Activated CD4-positive, alpha-beta T cell treated with anti-CD3 and anti-CD28 coated beads for 36 hours (primary cell): Measurements from ENCODE around the gene CRACR2A. TPM values are rescaled to one million over a fixed set of nuclear protein-coding genes. Genes with fewer than 3 reads are reported as not detected.

Experiments
- ATAC-seq: fragments of 200-7000 bp; cut with Tn5 transposase; one replicate; pipeline ENCODE4 v1.10.0; 2021; ENCODE audit warnings: mild to moderate bottlenecking, moderate library complexity
- CTCF ChIA-PET: fragments of 350-600 bp; sonication (Branson Sonifier 250); formaldehyde crosslinking; loops from one replicate; lab custom pipeline; 2021; ENCODE audit warnings: antibody characterized with exemption; lab: Charles Lee
- POLR2A ChIA-PET: fragments of 350-600 bp; sonication (Branson Sonifier 250); formaldehyde crosslinking; loops from one replicate; lab custom pipeline; 2021; ENCODE audit warnings: antibody characterized with exemption, inconsistent platforms; lab: Charles Lee
- DNase-seq: peaks from one replicate; pipeline ENCODE4 v3.0.0-alpha.2; 2020
- H3K27ac Mint-ChIP-seq: one replicate; pipeline ENCODE4 v1.8.0; 2021; ENCODE audit warnings: mixed read lengths
- H3K27me3 Mint-ChIP-seq: one replicate; pipeline ENCODE4 v1.8.0; 2021; ENCODE audit warnings: mixed read lengths
- H3K36me3 Mint-ChIP-seq: one replicate; pipeline ENCODE4 v1.8.0; 2021; ENCODE audit warnings: low read depth, mixed read lengths
- H3K4me1 Mint-ChIP-seq: one replicate; pipeline ENCODE4 v1.8.0; 2021; ENCODE audit warnings: mixed read lengths
- H3K4me3 Mint-ChIP-seq: one replicate; pipeline ENCODE4 v1.8.0; 2021; ENCODE audit warnings: mild to moderate bottlenecking, moderate library complexity, mixed read lengths
- H3K9me3 Mint-ChIP-seq: one replicate; pipeline ENCODE4 v1.8.0; 2021; ENCODE audit warnings: low read depth, mixed read lengths
- intact Hi-C, 2 experiments: fragments of 100-400 bp; cut with DNase I in 1 of 2; cut with micrococcal nuclease in 1 of 2; formaldehyde crosslinking; loops; one replicate each; pipeline versions ENCODE4 v1.14.2 to v1.15.1; 2022 to 2024; cut with DNase I, micrococcal nuclease
- total RNA-seq, 2 experiments: library from RNA; stranded (reverse); gene quantifications; one replicate each; pipeline ENCODE4 v1.2.3, GENCODE V29; 2021

The CRACR2A gene
- total RNA-seq, 2 experiments from 2014 or later, result 19.2 to 22.5 TPM

DNA sequence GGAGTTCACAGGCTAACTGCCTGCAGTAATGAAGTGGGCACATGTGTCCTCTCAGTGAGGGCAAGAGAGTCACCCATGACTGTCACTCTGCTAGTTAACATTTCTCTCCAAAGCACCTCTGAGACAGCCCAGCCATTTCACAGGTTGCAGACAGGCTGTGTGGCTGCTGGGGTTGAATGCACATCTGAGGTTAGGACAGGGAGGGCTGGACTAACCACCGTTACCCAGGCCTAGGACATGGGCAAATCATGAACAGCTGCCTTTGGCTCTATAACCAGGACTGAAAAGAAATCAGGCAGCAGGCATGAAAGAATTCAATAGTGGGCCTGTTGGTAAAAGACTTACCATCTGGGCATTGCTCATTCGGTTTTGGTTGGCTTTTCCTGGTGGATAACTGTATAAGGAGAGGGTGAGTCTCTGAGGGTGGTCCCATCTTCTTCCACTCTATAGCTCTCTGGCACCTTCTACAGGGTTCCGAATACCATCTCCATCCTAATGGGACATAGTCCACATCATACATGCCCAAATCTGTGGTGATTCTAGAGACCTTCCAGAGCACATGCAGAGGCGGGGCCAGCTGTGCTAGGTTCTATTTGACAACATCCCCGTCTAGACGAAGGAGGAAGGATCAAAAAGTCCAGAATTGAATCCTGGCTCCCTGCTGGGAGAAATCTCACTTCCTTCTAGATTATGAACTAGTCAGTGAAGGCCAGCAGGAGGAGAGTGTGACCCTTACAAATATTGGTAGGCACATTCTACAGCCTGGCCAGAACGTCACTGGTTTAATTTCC is 10.8 kb downstream of the CRACR2A start:
- ChIA-PET CTCF (interaction anchor here (0.6 to 1.5 kb wide), 4 partner anchors 11 to 523 kb away, joined by 3 to 4 read pairs (median 3); partner anchors contain the start of gene CRACR2A), POLR2A (no interaction called here)
- Mint-ChIP-seq H3K36me3 (peaks cover 43% of the 10 kb centered on the region), H3K4me3 (no peak overlapping the region), H3K27ac (no peak overlapping the region), H3K9me3 (no peaks in the 10 kb centered on the region), H3K4me1 (peaks cover 28% of the 10 kb centered on the region), H3K27me3 (no peaks in the 10 kb centered on the region)
- DNase-seq (no peak), ATAC-seq (no peak)
- intact Hi-C loops, result no loop called here

DNA sequence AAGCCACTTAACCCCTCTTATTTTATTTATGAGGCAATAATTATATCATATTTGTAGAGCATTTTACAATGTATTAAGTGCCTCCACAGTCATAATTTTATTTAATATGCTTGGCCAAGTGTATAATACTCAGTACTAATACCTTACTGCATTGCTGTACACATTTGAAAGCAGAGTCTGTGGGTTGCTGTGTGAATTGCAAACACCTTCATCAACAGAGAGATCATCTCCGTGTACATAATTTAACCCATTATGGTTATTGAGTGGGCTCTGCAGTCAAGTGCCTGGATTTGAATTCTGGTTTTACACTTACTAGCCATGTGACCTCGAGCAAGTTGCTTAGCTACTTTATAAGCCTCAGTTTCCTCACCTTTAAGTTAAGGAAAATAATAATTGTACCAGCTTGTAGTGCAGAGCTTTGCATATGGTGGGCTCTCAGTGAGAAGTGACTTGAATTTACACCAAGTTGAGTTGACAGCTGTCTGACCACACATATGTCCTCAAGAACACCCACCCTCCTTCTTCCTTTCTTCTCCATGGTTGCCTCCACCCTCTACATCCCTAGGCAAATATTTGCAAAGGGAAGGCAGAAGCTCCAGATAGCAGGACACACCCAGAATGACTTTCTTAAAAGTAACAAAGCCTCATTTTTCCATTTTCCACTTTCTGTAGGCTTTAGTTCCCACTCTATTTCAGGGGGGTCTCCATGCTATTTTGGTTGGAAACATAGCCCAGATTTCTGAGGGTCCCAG is 12.3 kb downstream of the CRACR2A start:
- Mint-ChIP-seq H3K27ac (no peak overlapping the region), H3K4me3 (no peak overlapping the region)
- POLR2A ChIA-PET, result no interaction called here

DNA sequence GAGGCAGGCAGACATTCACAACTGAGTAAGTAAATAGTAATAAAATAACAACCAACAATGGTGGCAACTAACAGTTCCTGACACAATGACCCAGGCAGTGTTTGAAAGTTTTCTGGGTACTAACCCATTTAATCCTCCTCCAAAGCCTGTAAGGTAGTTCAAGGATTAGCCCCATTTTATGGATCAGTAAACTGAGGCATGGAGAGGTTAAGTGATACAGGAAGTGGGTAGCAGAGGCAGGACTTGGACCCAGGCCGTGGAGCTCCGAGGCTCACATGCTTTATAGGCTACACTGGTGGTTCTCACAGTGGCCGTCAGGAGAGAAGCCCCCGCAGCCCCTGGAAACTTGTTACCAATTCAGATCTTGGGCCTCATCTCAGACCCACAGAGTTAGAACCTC is 17.5 kb downstream of the CRACR2A start:
- no peak overlapping the region for H3K27ac Mint-ChIP-seq
- DNase-seq (no peak), ATAC-seq (no peak)
- H3K4me1 Mint-ChIP-seq, result peaks cover 9% of the 10 kb centered on the region
- intact Hi-C loops, result no loop called here
- CTCF ChIA-PET, result no interaction called here
- H3K9me3 Mint-ChIP-seq, result no peaks in the 10 kb centered on the region
- H3K36me3 Mint-ChIP-seq, result peaks cover 19% of the 10 kb centered on the region
- H3K4me3 Mint-ChIP-seq, result no peak overlapping the region
- H3K27me3 Mint-ChIP-seq, result no peaks in the 10 kb centered on the region
- POLR2A ChIA-PET, result no interaction called here

More for the DNA sequence above, 12.3 kb downstream of the CRACR2A start:
- CTCF ChIA-PET, result interaction anchor here (0.7 to 1.5 kb wide), 2 partner anchors 12 to 29 kb away, joined by 3 to 4 read pairs; no protein-coding TSS in a partner anchor
- DNase-seq (no peak), ATAC-seq (no peak)
- Mint-ChIP-seq H3K4me1 (peaks cover 24% of the 10 kb centered on the region), H3K9me3 (no peaks in the 10 kb centered on the region), H3K36me3 (peaks cover 29% of the 10 kb centered on the region), H3K27me3 (no peaks in the 10 kb centered on the region)
- intact Hi-C loops, result no loop called here

DNA sequence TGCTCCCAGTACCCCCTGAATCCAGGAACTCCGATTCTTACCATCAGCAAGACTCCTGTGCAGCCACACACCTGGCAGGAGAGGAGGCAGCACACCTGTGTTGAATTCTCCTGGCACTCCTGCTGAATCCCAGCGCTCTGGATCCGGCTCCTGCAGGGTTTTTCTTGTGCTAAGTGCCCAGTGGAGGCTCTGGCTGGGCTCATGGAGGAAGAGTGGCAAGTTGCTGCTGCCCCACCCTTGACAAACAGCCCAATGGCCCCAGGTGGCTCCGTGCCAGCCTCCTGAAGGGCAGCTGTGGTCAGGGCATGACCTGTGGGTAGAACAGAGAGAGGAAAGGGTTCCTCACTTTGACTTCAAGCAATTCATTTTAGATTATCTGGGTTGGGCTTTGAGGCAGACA is 20.0 kb downstream of the CRACR2A start:
- Mint-ChIP-seq H3K4me3 (no peak overlapping the region), H3K27ac (no peak overlapping the region), H3K27me3 (no peaks in the 10 kb centered on the region), H3K4me1 (peaks cover 24% of the 10 kb centered on the region), H3K36me3 (peaks cover 28% of the 10 kb centered on the region), H3K9me3 (no peaks in the 10 kb centered on the region)
- CTCF ChIA-PET, result no interaction called here
- DNase-seq (no peak), ATAC-seq (no peak)
- intact Hi-C loops, result no loop called here
- POLR2A ChIA-PET, result no interaction called here

DNA sequence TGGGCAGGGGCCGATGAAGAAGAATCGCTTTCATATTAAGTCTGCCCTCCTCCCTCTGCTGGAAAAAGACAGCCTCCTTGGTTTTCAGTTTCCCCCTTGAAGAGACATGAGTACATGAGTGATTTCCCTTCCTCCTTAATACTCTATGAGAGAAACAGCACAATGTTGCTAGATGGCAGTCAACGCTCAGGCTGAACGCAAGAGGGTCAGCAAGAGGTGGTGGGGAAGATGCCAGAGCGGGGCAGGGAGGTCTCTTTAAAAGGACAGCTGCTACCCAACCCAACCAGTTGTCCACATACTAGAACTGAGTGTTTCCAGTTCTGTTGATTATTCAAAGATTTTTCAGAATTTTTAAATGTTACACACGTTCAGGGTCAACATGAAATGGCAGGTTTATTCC is 22.8 kb downstream of the CRACR2A start:
- intact Hi-C loops, result no loop called here
- DNase-seq (no peak), ATAC-seq (no peak)
- no peaks in the 10 kb centered on the region for H3K27me3 Mint-ChIP-seq
- no peak overlapping the region for H3K4me3 Mint-ChIP-seq
- ChIA-PET POLR2A (no interaction called here), CTCF (interaction anchor here (0.7 to 1.3 kb wide), 2 partner anchors 73 to 650 kb away, joined by 3 to 4 read pairs; no protein-coding TSS in a partner anchor)
- no peak overlapping the region for H3K27ac Mint-ChIP-seq
- H3K36me3 Mint-ChIP-seq, result peaks cover 39% of the 10 kb centered on the region
- H3K9me3 Mint-ChIP-seq, result no peaks in the 10 kb centered on the region
- peaks cover 37% of the 10 kb centered on the region for H3K4me1 Mint-ChIP-seq

DNA sequence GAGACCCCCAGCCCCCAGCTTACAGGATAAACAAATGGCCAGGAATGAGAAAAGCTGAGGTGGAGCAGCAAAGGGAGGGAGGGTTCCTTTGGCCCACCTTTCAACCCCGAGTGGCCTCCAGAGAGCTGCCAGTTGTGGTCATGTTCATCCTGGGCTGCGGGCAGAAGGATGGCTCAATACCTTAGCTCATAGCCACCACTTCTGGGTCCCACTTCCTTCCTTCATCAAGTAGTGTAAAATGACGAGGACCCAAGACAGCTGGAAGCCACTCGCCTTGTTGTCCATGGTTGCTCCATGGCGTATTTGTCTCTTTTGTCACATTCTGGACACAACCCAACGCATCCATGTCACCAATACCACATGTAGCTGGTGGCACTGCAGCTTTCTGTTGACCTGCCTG is 24.2 kb downstream of the CRACR2A start:
- Mint-ChIP-seq H3K27ac (peak overlapping the region; percentile 73), H3K4me1 (peaks cover 37% of the 10 kb centered on the region), H3K4me3 (no peak overlapping the region), H3K9me3 (no peaks in the 10 kb centered on the region), H3K36me3 (peaks cover 46% of the 10 kb centered on the region), H3K27me3 (no peaks in the 10 kb centered on the region)
- ChIA-PET POLR2A (interaction anchor here (0.8 kb wide), 1 partner anchor 15 kb away, joined by 3 read pairs; no protein-coding TSS in a partner anchor), CTCF (interaction anchor here (1.0 to 1.4 kb wide), 3 partner anchors 13 to 49 kb away, joined by 3 to 4 read pairs (median 3); partner anchors contain the start of gene CRACR2A)
- intact Hi-C loops, result loop anchor here (1.0 to 2.0 kb wide), 2 partner anchors 24 kb away; partner anchors contain the start of gene CRACR2A (in 1 of the 2)
- ATAC-seq (peak; percentile 31), DNase-seq (peak; percentile 45)

DNA sequence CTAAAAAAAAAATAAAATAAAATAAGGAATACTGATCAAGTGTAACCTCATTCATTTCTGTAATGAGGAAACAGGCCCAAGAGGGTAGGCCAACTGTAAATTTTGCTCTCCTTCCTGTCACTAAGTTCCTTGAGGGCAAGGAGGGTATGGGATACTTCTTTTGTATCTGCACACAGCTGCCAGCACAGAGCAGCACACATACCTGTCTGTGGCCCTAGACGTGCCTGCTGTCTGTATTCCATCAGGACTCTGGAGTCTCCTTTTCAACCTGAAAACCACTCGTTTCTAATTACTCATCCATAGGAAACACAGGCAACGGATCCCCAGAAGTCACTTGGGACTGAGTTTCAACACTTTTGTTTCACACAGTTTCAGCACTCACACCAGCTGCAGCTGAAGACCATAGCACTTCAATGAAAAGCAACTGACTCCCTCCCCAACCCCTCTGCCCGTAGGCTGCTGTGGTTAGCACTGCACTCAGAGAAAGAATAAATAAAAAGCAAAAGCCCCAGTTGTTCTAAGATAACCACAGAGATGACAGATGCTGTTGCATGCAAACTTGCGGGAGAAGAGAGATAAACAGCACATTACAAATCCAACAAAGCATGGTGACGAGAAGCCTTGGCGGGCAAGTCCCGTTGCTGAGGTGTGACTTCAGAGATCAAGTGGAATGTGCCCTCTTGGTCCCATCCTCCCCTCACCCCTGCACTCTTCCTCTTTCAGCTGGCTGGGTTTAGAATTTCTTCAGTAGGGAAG is 24.9 kb downstream of the CRACR2A start:
- ChIA-PET POLR2A (interaction anchor here (0.8 kb wide), 1 partner anchor 15 kb away, joined by 3 read pairs; no protein-coding TSS in a partner anchor), CTCF (interaction anchor here (1.0 to 1.4 kb wide), 3 partner anchors 14 to 49 kb away, joined by 3 to 4 read pairs (median 3); partner anchors contain the start of gene CRACR2A)
- ATAC-seq (peak; percentile 87), DNase-seq (peak; percentile 72)
- intact Hi-C loops, result loop anchor here (1.0 to 2.0 kb wide), 2 partner anchors 24 to 25 kb away; partner anchors contain the start of gene CRACR2A (in 1 of the 2)
- H3K27me3 Mint-ChIP-seq, result no peaks in the 10 kb centered on the region
- peaks cover 1% of the 10 kb centered on the region for H3K9me3 Mint-ChIP-seq
- peak overlapping the region; percentile 73 for H3K27ac Mint-ChIP-seq
- H3K4me3 Mint-ChIP-seq, result peak overlapping the region; percentile 7
- H3K36me3 Mint-ChIP-seq, result peaks cover 52% of the 10 kb centered on the region
- peaks cover 37% of the 10 kb centered on the region for H3K4me1 Mint-ChIP-seq

DNA sequence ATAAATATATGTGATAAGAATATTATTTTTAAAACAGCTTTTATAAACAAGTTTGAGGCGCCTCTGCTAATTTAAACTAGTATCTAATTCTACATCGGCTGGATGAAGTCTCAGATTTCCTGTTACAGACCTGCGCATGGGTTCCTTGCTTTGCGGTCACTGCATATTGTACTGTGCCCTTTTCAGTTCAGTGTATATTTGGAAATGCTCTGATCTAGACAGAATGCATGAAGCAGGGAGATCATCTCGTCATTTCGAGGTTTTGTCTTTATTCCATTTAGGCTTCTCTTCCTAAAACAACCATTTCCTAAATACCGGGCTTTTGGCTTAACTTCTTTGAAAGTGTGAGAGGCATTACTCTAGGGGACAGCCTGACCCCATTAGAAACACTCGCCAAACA is 25.6 kb downstream of the CRACR2A start:
- Mint-ChIP-seq H3K36me3 (peaks cover 59% of the 10 kb centered on the region), H3K27ac (peak overlapping the region; percentile 65), H3K4me3 (no peak overlapping the region), H3K27me3 (no peaks in the 10 kb centered on the region), H3K9me3 (peaks cover 8% of the 10 kb centered on the region), H3K4me1 (peaks cover 37% of the 10 kb centered on the region)
- intact Hi-C loops, result no loop called here
- POLR2A ChIA-PET, result no interaction called here
- DNase-seq (peak; percentile 20), ATAC-seq (no peak)
- CTCF ChIA-PET, result interaction anchor here (0.9 kb wide), 1 partner anchor 10 kb away, joined by 4 read pairs; no protein-coding TSS in a partner anchor

DNA sequence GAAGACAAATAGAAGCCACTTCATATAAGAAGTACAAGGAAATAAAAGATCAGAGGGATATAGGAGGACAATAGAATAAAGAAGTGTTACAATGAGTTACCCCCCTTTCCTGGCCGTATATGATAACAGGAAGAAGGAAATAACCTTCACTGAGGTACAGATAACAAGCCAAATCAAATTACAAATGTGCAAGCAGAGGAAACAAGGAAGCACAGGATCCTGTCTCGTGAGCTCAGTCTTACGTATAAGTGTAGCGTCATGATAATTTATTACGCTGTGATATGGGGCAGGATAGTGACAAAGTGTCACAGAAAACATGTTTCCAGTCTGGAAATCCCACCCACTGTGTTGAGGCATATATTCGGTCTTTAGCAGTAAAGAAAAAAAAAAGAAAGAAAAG is 26.5 kb downstream of the CRACR2A start:
- ATAC-seq (no peak), DNase-seq (no peak)
- intact Hi-C loops, result no loop called here
- Mint-ChIP-seq H3K36me3 (peaks cover 63% of the 10 kb centered on the region), H3K27me3 (no peaks in the 10 kb centered on the region), H3K9me3 (peaks cover 8% of the 10 kb centered on the region), H3K4me3 (no peak overlapping the region), H3K27ac (peak overlapping the region; percentile 9), H3K4me1 (peaks cover 37% of the 10 kb centered on the region)
- ChIA-PET CTCF (interaction anchor here (0.5 to 0.9 kb wide), 2 partner anchors 10 to 385 kb away, joined by 3 to 4 read pairs; no protein-coding TSS in a partner anchor), POLR2A (no interaction called here)

DNA sequence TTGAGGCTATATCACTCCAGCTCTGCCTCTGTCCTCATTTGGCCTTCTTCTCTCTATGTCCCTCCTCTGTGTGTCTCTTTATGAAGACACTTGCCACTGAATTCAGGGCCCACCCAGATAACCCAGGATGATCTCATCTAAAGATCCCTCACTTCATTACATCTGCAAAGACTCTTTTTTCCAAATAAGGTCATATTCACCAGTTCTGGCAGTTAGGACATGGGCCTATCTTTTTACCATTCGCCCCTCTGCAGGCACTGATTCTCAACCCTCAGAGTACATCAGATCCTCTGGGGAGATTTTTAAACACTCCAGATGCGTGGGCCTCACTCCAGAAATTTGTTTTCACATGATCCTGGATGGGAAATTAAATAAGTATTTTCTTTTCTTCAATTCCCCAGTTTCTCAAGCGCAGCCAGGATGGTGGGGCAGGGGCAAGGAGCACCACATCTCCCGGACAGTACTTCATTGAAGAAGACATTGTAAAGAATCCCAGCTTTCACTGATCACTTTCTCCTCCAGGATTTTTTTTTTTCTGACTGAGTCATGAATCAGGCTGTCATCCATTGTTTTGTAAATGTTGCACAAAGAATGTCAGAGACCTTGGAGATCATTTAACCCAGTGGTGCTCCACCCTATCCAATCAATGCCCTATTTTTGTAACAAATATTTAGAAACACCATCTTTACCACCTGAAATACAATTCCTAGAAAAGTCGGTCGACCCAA is 27.4 kb downstream of the CRACR2A start:
- peaks cover 36% of the 10 kb centered on the region for H3K4me1 Mint-ChIP-seq
- H3K4me3 Mint-ChIP-seq, result no peak overlapping the region
- H3K36me3 Mint-ChIP-seq, result peaks cover 62% of the 10 kb centered on the region
- intact Hi-C loops, result no loop called here
- ATAC-seq (no peak), DNase-seq (no peak)
- POLR2A ChIA-PET, result no interaction called here
- H3K27ac Mint-ChIP-seq, result no peak overlapping the region
- CTCF ChIA-PET, result interaction anchor here (0.7 kb wide), 1 partner anchor 77 kb away, joined by 3 read pairs; no protein-coding TSS in a partner anchor
- H3K27me3 Mint-ChIP-seq, result no peaks in the 10 kb centered on the region
- H3K9me3 Mint-ChIP-seq, result peaks cover 8% of the 10 kb centered on the region
